Globus pallidus (tissue), 1 donor: ENCODE results near the gene DYSF.

Experiments used
- DNase-seq: peaks from one replicate; pipeline ENCODE4 v3.0.0-alpha.2; 2015; ENCODE audit warnings: low spot score

The DYSF gene

GRCh38 chr2:71502941-71503738 lies 49.8 kb downstream of the DYSF start:
- no peak for DNase-seq

GRCh38 chr2:71503837-71504236 lies 50.5 kb downstream of the DYSF start:
- DNase-seq, result no peak

- DNase-seq, result no peak
Observed at GRCh38 chr2:71504611-71505010, 51.2 kb downstream of the DYSF start.

GRCh38 chr2:71505086-71505769 lies 51.9 kb downstream of the DYSF start:
- no peak for DNase-seq

- no peak for DNase-seq
Observed at GRCh38 chr2:71505770-71506140, 52.4 kb downstream of the DYSF start.

GRCh38 chr2:71506222-71507153 lies 53.1 kb downstream of the DYSF start:
- DNase-seq, result no peak

GRCh38 chr2:71507476-71507875 lies 54.1 kb downstream of the DYSF start:
- no peak for DNase-seq

GRCh38 chr2:71510196-71510807 lies 56.9 kb downstream of the DYSF start:
- DNase-seq, result peak; percentile 51

GRCh38 chr2:71510938-71511337 lies 57.6 kb downstream of the DYSF start:
- no peak for DNase-seq

- DNase-seq, result no peak
Observed at GRCh38 chr2:71511776-71512175, 58.4 kb downstream of the DYSF start.

- DNase-seq, result no peak
Observed at GRCh38 chr2:71512386-71512785, 59.0 kb downstream of the DYSF start.

- DNase-seq, result no peak
Observed at GRCh38 chr2:71513096-71513495, 59.7 kb downstream of the DYSF start.

- no peak for DNase-seq
Observed at GRCh38 chr2:71513721-71514120, 60.4 kb downstream of the DYSF start.

- DNase-seq, result no peak
Observed at GRCh38 chr2:71516253-71516888, 63.0 kb downstream of the DYSF start.

- no peak for DNase-seq
Observed at GRCh38 chr2:71517851-71518250, 64.5 kb downstream of the DYSF start.

- no peak for DNase-seq
Observed at GRCh38 chr2:71521436-71521950, 68.1 kb downstream of the DYSF start.

- no peak for DNase-seq
Observed at GRCh38 chr2:71524476-71524875, 71.1 kb downstream of the DYSF start.

GRCh38 chr2:71526141-71526540 lies 72.8 kb downstream of the DYSF start:
- DNase-seq, result no peak

GRCh38 chr2:71526975-71527374 lies 73.6 kb downstream of the DYSF start:
- DNase-seq, result no peak

GRCh38 chr2:71528131-71528591 lies 74.8 kb downstream of the DYSF start:
- no peak for DNase-seq

GRCh38 chr2:71528749-71529148 lies 75.4 kb downstream of the DYSF start:
- DNase-seq, result no peak
